Stimulated activated CD8-positive, alpha-beta memory T cell treated with anti-CD3 and anti-CD28 coated beads, Interleukin-4, amount 100 ng/mL, for 48 hours (primary cell): ENCODE results near the gene MAN2A1.
"Not testable (repeated sequence)": the region's sequence is repeated elsewhere in the genome, so short reads cannot be mapped to it uniquely, and the experiment has no call there.

Experiments
- DNase-seq: peaks from one replicate; pipeline ENCODE4 v3.0.0-alpha.2; 2020

The MAN2A1 gene

DNA sequence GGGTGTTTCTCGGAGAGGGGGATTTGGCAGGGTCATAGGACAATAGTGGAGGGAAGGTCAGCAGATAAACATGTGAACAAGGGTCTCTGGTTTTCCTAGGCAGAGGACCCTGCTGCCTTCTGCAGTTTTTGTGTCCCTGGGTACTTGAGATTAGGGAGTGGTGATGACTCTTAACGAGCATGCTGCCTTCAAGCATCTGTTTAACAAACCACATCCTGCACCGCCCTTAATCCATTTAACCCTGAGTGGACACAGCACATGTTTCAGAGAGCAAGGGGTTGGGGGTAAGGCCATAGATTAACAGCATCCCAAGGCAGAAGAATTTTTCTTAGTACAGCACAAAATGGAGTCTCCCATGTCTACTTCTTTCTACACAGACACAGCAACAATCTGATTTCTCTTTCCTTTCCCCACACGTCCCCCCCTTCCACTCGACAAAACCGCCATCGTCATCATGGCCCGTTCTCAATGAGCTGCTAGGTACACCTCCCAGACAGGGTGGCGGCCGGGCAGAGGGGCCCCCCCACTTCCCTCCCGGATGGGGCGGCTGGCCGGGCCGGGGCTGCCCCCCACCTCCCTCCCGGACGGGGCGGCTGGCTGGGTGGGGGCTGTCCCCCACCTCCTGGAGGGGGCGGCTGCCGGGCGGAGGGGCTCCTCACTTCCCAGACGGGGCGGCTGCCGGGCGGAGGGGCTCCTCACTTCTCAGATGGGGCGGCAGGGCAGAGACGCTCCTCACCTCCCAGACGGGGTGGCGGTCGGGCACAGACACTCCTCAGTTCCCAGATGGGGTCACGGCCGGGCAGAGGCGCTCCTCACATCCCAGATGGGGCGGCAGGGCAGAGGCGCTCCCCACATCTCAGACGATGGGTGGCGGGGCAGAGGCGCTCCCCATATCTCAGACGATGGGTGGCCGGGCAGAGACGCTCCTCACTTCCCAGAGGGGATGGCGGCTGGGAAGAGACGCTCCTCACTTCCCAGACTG is 142.8 kb downstream of the MAN2A1 start:
- DNase-seq, result not testable (repeated sequence)

DNA sequence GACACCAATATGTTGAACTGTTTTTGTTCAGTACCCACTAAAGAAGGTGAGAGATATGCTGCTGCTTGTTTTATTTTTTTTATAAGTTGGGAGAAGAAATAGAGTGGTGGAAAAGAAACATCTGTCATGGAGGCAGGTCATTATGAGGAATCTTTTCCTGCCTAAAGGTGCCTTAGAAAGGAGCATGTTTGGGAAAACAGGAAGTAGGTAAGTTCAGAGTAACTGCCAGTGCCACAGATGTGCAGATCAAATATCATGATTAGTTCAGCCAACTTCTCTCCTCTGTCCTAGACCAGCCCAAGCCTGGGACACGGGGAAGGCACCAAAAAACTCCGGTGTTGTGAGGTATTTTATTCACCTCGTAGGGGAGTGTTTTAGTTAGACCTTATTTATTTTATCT is 144.2 kb downstream of the MAN2A1 start:
- no peak for DNase-seq

DNA sequence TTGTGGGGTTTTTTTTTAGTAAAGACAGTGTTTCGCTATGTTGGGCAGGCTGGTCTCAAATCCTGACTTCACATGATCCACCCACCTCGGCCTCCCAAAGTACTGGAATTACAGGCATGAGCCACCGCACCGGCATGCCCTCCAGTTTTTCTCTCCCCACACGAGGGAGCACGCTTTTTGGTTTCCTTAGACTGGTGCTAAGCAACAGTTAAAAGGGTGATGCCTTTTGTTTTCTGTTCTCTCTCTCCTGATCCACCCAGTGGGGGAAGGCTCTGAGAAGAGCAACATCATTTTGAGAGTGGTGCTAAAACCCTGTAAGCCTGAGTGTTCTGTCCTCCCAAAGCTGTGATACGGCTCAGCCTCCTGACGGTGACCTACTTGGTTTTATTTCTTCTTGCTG is 146.6 kb downstream of the MAN2A1 start:
- no peak for DNase-seq

DNA sequence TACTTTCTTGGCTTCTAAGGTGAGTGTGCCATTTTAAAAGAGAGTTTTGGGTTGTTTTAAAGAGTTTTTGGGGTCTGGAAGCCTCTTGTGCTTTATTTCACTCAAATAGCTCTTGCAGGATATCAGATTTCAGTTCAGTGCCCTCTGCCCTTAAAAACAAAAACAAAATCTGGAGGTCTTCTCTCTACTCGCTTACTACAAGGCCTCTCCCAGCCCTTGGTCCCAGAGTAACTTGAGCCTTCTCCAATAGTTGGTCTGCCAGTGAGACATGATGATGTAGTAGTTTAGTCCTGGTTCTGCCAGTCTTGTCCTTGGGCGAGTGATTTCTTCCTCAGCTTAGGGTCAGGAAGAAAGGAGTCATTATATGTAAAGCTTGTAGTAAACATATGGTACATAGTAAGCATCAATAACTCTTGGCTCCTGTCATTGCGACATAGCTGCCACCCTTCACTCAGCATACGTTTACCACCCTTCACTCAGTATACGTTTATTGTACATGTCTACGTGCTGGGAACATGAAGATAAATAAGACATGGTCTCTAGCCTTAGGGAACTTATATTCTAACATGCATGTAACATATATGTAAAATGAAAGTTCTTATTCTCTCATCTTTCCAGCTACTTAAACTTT is 147.6 kb downstream of the MAN2A1 start:
- DNase-seq, result no peak

DNA sequence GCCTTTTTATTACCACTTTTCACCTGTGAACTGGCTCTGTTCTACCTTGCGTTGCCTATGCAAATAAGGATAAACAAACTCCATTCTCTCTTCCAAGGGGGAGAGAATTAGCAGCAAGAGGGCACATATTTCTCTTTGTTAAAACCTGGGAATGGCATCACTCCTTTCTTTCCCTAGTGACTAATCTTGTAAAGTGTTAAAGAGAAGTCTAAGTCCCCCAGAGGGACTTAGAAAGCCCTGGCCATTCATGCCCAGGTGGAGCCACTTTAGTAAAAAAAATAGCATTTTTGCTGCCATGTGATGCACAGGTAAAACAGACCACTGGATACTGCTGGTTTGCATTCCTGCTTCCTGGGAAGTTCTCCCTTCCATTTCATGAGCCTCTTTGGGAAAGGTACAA is 148.4 kb downstream of the MAN2A1 start:
- DNase-seq, result no peak

DNA sequence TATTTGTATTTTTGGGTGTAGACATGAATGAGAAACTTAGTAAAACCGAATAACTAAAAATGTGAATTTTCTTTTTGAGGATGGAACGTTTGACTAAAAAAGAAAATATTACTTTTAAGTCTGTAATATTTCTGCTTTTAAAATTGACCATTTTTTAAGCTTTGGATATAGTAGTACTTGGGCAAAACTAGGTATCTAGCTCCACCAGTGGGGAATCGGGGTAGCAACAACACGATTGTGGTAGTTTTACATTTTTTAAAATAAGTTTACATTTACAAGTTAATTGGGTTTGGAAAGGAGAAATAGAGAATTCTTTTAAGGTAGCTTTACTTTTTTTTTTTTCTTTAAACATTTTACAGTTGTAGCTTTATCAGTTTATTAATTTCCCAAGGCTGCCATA is 154.4 kb downstream of the MAN2A1 start:
- DNase-seq, result no peak

DNA sequence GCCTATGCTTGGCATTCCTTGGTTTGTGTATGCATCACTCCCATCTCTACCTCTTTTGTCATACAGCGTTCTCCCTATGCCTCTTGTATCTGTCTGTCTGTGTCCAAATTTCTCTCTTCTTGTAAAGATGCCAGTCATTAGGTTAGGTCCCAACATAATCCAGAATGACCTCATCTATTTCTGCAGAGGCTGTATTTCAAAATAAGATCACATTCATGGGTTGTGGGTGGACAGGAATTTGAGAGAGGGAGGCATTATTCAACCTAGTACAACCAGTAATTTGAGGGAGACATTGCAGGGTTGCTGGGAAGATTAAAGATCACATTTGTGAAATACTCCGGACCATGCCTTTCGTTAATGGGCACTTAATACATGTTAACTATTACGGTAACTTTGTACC is 155.0 kb downstream of the MAN2A1 start:
- DNase-seq, result no peak

DNA sequence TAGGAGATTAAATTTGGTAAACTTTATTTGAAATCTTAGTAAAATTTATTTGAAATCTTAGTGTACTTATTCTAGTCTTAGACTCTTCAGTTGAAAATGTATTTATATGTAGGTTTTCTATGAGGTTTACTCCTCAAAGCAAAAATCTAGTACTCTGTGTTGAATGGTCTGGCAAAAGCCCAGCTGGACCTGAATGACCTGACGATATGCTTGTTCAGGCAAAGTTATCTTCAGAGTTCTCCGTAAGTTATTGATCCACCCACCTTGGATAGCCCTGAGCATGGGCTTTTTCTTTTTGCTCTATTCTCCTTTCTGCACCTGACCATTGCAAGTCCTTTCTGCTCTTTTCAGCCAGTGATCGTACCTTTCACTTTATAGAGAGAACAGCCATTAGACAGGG is 158.4 kb downstream of the MAN2A1 start:
- no peak for DNase-seq

DNA sequence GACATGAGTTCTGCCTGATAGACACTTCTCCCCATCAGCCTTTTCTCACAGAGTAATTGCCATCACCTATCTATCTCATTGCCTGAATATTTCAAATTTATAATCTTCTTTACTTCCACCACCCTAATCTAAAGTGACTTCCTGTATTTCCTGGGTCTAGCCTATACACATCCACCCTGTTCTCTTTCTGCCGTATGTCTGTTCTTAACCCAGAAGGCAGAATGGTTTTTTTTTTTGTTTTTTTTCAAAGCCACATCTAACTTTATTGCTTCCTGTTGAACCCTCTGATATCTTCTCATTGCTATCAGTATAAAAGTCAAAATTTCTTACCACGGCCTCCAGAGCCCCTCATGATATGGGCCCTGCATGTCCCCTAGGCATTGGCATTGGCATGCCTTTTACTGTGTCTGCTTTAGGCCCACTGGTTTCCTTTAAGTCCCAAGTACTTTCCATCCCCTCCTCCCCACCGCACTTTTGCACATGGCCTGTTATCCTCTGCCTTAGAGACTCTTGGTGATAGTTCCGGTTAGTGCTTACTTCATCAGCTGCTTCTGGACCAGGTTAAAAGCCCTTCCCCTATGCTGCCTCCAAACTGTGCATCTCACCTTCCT is 159.9 kb downstream of the MAN2A1 start:
- no peak for DNase-seq

DNA sequence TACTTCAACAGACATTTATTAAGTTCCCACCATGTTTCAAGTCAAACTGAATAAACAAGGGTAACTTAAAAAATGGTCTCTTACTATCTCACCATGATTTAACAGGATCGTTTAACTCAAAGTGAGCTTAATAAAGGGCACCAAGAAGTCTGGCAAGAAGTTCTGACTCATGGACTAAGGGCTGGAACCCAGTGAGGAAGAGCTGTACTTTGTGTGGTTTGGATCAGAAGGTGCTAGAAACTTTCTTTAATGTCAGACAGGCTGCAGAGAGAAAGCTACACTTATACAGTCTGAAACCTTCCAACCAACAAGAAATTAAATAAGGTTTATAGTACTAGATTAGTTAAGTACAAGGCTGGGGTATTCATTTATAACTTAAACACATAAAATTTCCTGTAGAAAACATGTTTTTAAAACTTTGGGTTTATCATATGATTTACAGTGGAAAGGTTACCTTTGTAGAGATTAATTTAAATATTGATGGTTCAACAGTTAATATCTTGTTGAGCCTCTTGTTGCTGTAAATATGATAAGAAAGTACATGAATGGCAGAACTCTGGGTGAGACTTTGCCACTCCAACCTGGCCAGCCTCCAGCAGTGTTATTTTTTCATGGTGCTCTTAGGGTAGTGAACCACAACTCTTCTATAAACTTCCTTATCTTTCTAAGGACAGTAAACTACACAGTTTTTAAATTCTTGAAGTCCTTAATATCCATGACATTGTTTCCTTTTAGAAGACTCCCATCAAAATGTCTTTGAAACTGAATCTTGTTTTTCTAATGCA is 162.8 kb downstream of the MAN2A1 start:
- DNase-seq, result no peak

DNA sequence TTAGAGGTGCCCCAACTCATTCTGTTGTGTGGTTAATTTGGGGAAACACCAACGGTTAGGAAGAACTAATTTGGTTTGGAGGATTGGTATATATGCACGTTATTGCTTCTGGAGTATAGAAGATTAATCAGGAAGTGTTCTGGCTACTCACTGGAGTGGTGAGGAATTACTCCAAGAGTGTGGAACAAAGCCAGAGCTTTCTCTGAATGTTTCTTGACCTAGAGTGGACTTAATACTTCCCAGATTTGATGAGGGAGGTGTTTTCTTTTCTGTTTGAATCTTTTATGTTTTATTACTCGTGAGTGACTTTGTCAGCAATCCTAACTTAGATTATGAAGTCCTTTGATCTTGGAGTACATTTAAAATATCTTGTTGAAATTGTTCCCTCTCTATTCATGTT is 163.7 kb downstream of the MAN2A1 start:
- no peak for DNase-seq

DNA sequence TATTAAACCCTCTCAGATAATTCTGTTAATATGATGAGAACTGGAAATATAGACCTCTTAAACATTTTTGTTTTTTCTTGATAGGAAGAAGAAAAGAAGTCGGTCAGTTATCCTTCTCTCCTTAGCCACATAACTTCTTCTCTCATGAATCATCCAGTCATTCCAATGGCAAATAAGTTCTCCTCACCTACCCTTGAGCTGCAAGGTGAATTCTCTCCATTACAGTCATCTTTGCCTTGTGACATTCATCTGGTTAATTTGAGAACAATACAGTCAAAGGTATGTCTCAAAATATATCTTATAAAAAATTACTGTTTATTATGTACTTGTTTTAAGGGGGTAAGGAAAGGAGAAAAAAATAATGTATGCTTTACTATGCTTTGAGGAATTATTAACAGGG is 165.3 kb downstream of the MAN2A1 start:
- DNase-seq, result no peak

DNA sequence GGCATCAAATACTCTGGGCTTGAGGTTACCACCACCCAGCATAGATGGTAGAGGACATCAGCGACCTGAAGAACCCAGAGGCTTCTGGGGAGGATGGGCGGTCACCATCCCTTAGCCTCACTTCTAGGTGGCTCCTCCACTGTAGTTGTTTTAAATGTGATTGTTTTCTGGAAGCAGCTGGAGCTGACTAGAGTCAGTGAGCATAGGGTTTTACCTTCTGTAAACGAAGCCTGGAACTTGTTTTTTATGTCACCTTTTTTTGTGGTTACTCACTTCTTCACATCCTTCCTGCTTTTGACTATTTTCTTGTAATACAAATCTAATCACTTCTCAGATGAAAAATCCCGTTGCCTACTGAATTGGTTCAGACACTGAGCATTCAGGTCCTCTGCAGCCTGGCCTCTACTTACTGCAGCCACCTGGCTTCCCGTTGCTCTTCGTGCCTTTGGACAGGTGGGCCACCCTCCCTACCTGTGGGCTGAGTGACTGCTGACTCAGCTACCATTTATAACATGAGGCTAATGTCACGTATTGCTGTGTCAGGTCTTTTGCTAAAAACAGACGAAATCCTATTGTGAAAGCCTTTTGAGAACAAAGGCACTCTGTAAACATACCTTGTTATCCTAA is 167.8 kb downstream of the MAN2A1 start:
- no peak for DNase-seq

DNA sequence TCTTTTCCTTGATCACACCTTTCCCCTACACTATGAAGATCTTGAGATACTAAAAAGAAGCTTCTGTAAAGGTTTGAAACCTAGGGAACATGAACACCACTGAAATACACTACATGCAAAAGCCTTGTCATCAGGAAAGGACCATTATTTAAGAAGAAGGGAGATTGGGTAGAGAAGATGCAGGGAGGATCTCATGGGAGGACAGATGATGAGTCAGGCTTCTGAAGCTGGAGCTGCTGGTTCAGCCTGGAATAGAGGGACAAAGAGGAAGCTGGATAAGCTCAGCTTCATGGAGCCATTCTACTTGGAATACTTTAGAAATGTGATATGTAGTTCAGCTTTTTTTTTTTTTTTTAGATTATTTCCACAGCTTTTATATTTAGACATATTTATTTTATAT is 169.8 kb downstream of the MAN2A1 start:
- no peak for DNase-seq

DNA sequence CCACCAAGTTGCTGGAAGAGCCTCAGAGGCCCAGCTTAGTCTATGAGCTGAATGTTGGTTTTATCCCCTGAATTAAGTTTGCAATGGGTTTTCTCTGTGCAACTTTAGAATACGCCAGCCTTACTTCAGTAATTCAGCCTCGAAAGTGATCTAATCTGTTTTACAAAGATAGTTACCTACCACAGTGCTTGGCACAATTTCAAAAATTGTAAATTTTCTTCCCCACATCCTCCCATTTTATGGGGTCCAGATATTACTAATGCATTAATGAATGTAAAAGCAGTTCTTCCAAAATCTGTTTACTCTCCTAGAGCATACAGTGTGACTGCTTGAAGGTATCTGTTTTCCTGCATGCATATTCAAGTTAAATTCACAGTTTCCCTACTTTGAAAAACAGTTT is 172.6 kb downstream of the MAN2A1 start:
- DNase-seq, result no peak

DNA sequence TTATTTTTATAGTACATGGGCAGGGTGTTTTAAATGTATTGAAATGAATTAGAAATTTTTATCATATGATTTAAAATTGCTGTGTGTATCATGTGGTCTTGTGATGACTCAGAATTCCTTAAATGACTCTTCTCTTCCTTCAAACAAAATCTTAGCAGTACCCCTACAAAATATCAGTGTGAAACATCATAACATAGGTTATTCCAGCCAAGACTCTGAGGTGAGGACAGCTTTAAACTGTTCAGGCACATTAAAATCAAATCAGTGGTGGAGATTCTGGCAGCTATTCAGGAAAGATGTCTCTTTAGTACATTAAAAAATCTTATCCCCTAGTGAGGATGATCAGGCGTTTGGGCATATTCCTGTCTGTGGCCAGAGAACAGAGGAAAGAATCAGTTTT is 174.0 kb downstream of the MAN2A1 start:
- no peak for DNase-seq

DNA sequence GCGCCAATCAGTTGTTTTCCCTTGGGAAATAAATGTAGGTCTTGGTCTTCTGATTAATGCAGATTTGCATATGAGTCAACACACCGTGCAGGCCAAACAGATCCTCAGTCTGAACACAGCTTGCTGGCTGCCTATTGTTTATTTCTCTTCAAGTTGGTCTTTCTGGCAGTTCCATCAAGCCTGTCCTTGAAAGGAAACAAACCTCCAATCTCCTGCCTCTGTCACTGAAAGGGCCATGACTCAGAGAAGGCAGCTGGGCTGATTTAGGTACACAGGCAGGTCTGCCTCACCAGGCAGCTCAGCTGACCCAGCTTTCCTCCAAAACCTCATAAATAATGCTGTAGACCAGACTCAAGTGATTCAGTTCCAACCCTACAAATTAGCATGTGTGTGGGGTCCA is 175.9 kb downstream of the MAN2A1 start:
- DNase-seq, result no peak

DNA sequence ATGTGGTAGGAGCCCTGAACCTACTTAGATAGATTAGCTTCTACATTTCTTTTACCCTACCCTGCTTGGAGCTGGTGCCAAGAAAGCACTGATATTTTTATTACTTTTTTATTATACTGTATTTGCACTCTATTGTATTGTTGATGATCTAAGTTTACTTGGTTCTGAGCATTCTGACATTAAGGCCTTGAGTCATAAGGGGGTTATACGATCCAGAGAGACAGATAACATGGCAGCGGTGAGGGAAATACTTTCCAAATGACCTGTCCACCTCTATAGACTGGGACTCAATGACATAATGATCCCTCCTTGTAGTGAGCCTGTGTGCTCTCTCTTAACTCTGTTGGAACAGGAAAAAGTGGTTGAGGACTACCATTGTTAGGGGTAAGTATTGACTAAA is 176.3 kb downstream of the MAN2A1 start:
- DNase-seq, result no peak

DNA sequence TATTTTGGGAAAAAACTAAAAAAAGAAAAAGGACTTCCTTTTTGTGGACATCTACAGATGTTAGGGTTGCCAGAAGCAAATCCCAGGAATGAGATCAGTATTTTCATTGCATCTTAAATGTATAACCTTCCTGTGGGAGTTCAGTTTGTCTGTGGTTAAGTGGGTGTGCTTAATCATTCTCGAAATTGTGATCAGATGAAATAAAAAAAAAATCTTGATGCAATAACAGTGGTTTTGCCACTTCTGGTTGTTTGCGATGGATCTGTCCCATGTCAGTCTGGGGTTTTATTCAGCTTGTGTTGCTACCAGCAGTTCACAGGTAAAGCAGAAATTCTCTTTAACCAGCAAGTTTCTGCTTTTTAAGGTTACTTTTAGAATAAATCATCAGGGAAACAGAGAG is 179.0 kb downstream of the MAN2A1 start:
- DNase-seq, result no peak

DNA sequence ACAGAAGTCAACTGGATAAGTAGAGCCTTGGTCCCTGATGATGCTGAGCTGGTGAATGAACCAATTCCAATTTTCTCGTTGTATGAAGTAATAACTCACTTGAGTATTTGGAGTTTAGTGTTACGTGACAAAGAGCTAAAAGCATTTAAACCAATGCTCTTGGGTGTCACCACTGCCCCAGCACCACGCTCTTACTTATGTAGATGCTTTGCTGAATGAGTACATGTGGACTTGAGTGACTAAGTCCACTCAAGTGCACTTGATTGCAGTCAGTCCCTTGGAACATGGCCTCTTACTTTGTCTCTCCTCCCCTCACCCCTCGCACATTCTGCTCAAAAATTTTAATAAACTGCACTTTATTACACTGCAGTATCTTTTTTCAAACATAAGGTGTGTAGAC is 184.0 kb downstream of the MAN2A1 start:
- DNase-seq, result no peak

DNA sequence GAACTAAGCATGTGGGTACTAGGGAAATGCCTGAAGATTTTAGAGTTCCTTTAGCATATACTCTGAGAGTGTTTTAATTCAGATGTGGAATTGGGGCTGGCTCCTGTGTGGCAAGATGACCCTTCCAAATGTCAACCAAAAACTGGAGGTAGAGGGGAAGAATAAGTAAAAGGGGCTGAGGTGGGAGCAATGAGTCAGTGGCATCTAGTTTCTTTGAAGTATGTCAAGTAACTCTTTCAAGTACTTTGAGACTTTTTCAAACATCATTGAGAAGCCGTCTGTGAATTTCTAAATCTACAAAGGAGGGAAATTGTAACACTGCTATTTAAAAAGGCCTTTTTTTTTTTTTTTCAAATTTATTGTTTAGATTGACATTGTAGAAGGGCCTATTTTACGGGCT is 184.4 kb downstream of the MAN2A1 start:
- DNase-seq, result no peak

DNA sequence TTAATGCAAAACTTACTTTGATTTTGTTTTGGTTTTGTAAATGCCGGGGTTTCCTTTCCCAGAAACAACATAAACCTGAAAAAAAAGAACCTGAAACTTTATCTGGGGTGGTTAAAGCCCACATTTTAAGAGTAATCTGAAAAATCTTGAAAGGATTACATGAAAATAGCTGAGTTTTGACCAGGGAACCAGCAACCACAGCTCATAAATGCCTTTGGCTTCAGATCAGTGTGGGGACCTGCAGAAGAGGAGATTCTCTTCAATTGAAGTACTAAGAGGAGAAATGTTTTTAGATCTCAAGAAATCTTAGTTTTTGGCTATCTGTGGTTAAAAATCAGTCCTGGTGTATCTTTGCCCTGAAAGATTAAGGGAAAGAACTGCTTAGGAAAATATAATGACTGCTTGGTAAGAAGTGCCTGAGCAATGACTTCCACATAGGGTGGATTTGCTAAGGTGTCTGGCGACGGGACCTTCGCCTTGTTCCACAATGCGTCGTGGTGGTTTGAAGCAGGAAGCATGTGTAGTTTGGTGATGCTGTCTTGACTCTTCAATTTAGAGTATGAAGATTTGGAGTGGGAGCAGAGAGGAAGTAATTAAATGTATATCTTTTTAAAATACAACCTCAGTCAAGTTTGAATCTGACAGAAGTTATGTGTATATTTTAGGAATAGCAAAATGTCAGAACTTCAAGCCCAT is 186.5 kb downstream of the MAN2A1 start:
- no peak for DNase-seq
